Activated T-helper 1 cell treated with anti-CD3 and anti-CD28 coated beads, Interleukin-12 subunit alpha, Interleukin-12 subunit beta, Interleukin-2, Interleukin-4 antibody, amounts not matched to agents 30 ng/mL and 10 ng/mL and 1 ng/mL, durations not matched to agents 14 hours and 24 hours and 36 hours (primary cell): Measurements from ENCODE around the gene KLK15. TPM values are rescaled to one million over a fixed set of nuclear protein-coding genes. Genes with fewer than 3 reads are reported as not detected.
A peak's percentile ranks its signal among the peaks of the same experiment; 100 is the strongest.
"Not testable (repeated sequence)": the region's sequence is repeated elsewhere in the genome, so short reads cannot be mapped to it uniquely, and the experiment has no call there.

Source experiments
- DNase-seq: peaks from one replicate; pipeline ENCODE4 v3.0.0; 2021; ENCODE audit warnings: low spot score
- H3K27ac Mint-ChIP-seq: one replicate; pipeline ENCODE4 v1.8.0; 2021; ENCODE audit warnings: mild to moderate bottlenecking, mixed read lengths
- H3K27me3 Mint-ChIP-seq: one replicate; pipeline ENCODE4 v1.8.0; 2022; ENCODE audit warnings: mild to moderate bottlenecking, moderate library complexity, mixed read lengths; ENCODE audit not compliant: insufficient read depth
- H3K36me3 Mint-ChIP-seq: one replicate; pipeline ENCODE4 v1.8.0; 2021; ENCODE audit warnings: low read depth, mixed read lengths
- H3K4me1 Mint-ChIP-seq: one replicate; pipeline ENCODE4 v1.8.0; 2021; ENCODE audit warnings: low read depth, mixed read lengths
- H3K4me3 Mint-ChIP-seq: one replicate; pipeline ENCODE4 v1.8.0; 2021; ENCODE audit warnings: mild to moderate bottlenecking, moderate library complexity, mixed read lengths
- H3K9me3 Mint-ChIP-seq: one replicate; pipeline ENCODE4 v1.8.0; 2021; ENCODE audit warnings: mixed read lengths
- intact Hi-C: fragments of 100-400 bp; cut with micrococcal nuclease; formaldehyde crosslinking; loops from one replicate; pipeline ENCODE4 v1.15.1; 2024
- total RNA-seq: library from RNA; stranded (reverse); gene quantifications from 2 replicates; pipeline ENCODE4 v1.2.3, GENCODE V29; 2022

KLK15 gene
- total RNA-seq, 1 donor from 2014 or later = not detected

- no peak for DNase-seq
- peaks cover 13% of the 10 kb centered on the region for H3K36me3 Mint-ChIP-seq
- intact Hi-C loops = no loop called here
- H3K27me3 Mint-ChIP-seq = no peaks in the 10 kb centered on the region
- no peaks in the 10 kb centered on the region for H3K9me3 Mint-ChIP-seq
- no peaks in the 10 kb centered on the region for H3K4me1 Mint-ChIP-seq
- H3K4me3 Mint-ChIP-seq = no peak overlapping the region
- no peak overlapping the region for H3K27ac Mint-ChIP-seq
Observed at GRCh38 chr19:50795664-50796073, 37.7 kb downstream of the KLK15 start.

GRCh38 chr19:50794876-50795663, 38.3 kb downstream of the KLK15 start:
- Mint-ChIP-seq H3K4me3 (no peak overlapping the region), H3K27ac (no peak overlapping the region), H3K36me3 (peaks cover 10% of the 10 kb centered on the region), H3K9me3 (no peaks in the 10 kb centered on the region), H3K4me1 (no peaks in the 10 kb centered on the region), H3K27me3 (no peaks in the 10 kb centered on the region)
- intact Hi-C loops = no loop called here
- no peak for DNase-seq

GRCh38 chr19:50794074-50794875, 39.1 kb downstream of the KLK15 start:
- Mint-ChIP-seq H3K36me3 (peaks cover 9% of the 10 kb centered on the region), H3K4me1 (no peaks in the 10 kb centered on the region), H3K27me3 (no peaks in the 10 kb centered on the region), H3K9me3 (no peaks in the 10 kb centered on the region), H3K27ac (peak overlapping the region; percentile 62), H3K4me3 (no peak overlapping the region)
- DNase-seq = no peak
- intact Hi-C loops = no loop called here

- Mint-ChIP-seq H3K9me3 (no peaks in the 10 kb centered on the region), H3K36me3 (peaks cover 9% of the 10 kb centered on the region), H3K4me1 (no peaks in the 10 kb centered on the region), H3K4me3 (no peak overlapping the region), H3K27me3 (no peaks in the 10 kb centered on the region), H3K27ac (no peak overlapping the region)
- intact Hi-C loops = no loop called here
- no peak for DNase-seq
Observed at GRCh38 chr19:50793558-50794065, 39.8 kb downstream of the KLK15 start.

GRCh38 chr19:50792272-50793250, 40.8 kb downstream of the KLK15 start:
- intact Hi-C loops = no loop called here
- H3K4me3 Mint-ChIP-seq = no peak overlapping the region
- H3K9me3 Mint-ChIP-seq = no peaks in the 10 kb centered on the region
- no peaks in the 10 kb centered on the region for H3K4me1 Mint-ChIP-seq
- no peaks in the 10 kb centered on the region for H3K27me3 Mint-ChIP-seq
- H3K36me3 Mint-ChIP-seq = peaks cover 4% of the 10 kb centered on the region
- no peak overlapping the region for H3K27ac Mint-ChIP-seq
- DNase-seq = no peak

- Mint-ChIP-seq H3K36me3 (no peaks in the 10 kb centered on the region), H3K27me3 (no peaks in the 10 kb centered on the region), H3K4me1 (no peaks in the 10 kb centered on the region), H3K27ac (no peak overlapping the region), H3K4me3 (no peak overlapping the region), H3K9me3 (no peaks in the 10 kb centered on the region)
- intact Hi-C loops = no loop called here
- no peak for DNase-seq
Observed at GRCh38 chr19:50791594-50792271, 41.6 kb downstream of the KLK15 start.

- H3K27me3 Mint-ChIP-seq = no peaks in the 10 kb centered on the region
- intact Hi-C loops = no loop called here
Observed at GRCh38 chr19:50790922-50791467, 42.4 kb downstream of the KLK15 start.

GRCh38 chr19:50790396-50790795, 43.0 kb downstream of the KLK15 start, which contains the start of gene ACP4:
Gene ACP4 (plus strand): TSS chr19:50790415. CDS start chr19:50790415, 0 bp downstream.
- Mint-ChIP-seq H3K27me3 (no peaks in the 10 kb centered on the region), H3K9me3 (no peaks in the 10 kb centered on the region), H3K4me3 (no peak within 1 kb of the TSS), H3K27ac (no peak within 1 kb of the TSS), H3K4me1 (no peaks in the 10 kb centered on the region), H3K36me3 (no peaks in the 10 kb centered on the region)
- intact Hi-C loops = no loop called here
- no peak for DNase-seq

More at GRCh38 chr19:50790922-50791467, 42.4 kb downstream of the KLK15 start:
- DNase-seq = no peak
- H3K4me1 Mint-ChIP-seq = no peaks in the 10 kb centered on the region
- H3K27ac Mint-ChIP-seq = no peak overlapping the region
- H3K36me3 Mint-ChIP-seq = no peaks in the 10 kb centered on the region
- H3K4me3 Mint-ChIP-seq = no peak overlapping the region
- no peaks in the 10 kb centered on the region for H3K9me3 Mint-ChIP-seq

GRCh38 chr19:50785329-50785728, 48.0 kb downstream of the KLK15 start:
- Mint-ChIP-seq H3K27me3 (peaks cover 13% of the 10 kb centered on the region), H3K27ac (no peak overlapping the region), H3K4me1 (peaks cover 7% of the 10 kb centered on the region), H3K36me3 (no peaks in the 10 kb centered on the region), H3K4me3 (no peak overlapping the region), H3K9me3 (no peaks in the 10 kb centered on the region)
- DNase-seq = no peak
- intact Hi-C loops = no loop called here

- no peaks in the 10 kb centered on the region for H3K9me3 Mint-ChIP-seq
- no peaks in the 10 kb centered on the region for H3K36me3 Mint-ChIP-seq
- H3K27ac Mint-ChIP-seq = no peak overlapping the region
- H3K27me3 Mint-ChIP-seq = peaks cover 19% of the 10 kb centered on the region
- peaks cover 7% of the 10 kb centered on the region for H3K4me1 Mint-ChIP-seq
- no peak overlapping the region for H3K4me3 Mint-ChIP-seq
- no peak for DNase-seq
- intact Hi-C loops = no loop called here
Observed at GRCh38 chr19:50784710-50785109, 48.7 kb downstream of the KLK15 start.

GRCh38 chr19:50783848-50784152, 49.6 kb downstream of the KLK15 start:
- not testable (repeated sequence) for H3K36me3 Mint-ChIP-seq, H3K27ac Mint-ChIP-seq, DNase-seq, H3K9me3 Mint-ChIP-seq, H3K4me3 Mint-ChIP-seq
- Mint-ChIP-seq H3K4me1 (peaks cover 13% of the 10 kb centered on the region), H3K27me3 (peaks cover 28% of the 10 kb centered on the region)
- intact Hi-C loops = loop anchor here (1.0 to 2.0 kb wide), 7 partner anchors 59 to 427 kb away; no protein-coding TSS in a partner anchor
